Measurements from ENCODE around the gene C12orf60. TPM values are rescaled to one million over a fixed set of nuclear protein-coding genes. Genes with fewer than 3 reads are reported as not detected.

The C12orf60 gene
- total RNA-seq, 4 donors from 2014 or later: 0.77 to 16.5 (median 0.95) TPM

DNA sequence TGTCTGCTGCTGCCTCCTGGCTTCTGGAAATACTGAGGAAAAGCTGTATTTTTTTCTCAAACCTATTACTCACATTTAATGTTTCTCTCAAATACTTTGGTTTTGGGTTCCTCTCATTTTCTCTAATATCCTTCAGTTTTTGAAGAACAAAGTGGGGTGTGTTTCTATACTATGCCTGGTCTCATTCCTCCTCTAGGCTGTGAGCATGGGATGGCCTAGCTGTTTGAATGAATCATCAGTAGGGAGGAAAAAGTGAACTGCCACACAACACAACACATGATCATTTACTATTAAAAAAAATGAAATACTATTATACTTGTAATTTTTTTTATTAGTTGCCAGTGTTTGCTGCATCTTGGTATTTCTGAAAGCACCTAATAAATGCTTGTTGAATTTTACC, 21.8 kb downstream of the C12orf60 start:
- no peak for TF ChIP-seq POLR2A (IDR thresholded peaks at IDR 0.05)
- no peak for TF ChIP-seq CTCF (IDR thresholded peaks at IDR 0.05)
- DNase-seq: no peak
- Histone ChIP-seq H3K9me3 (no peaks in the 10 kb centered on the region), H3K27me3 (no peaks in the 10 kb centered on the region), H3K27ac (no peak overlapping the region), H3K4me3 (no peak overlapping the region), H3K4me1 (no peaks in the 10 kb centered on the region), H3K36me3 (no peaks in the 10 kb centered on the region)
- intact Hi-C loops (cut with DNase I; ENCODE audit: low total_unique reads): no loop called here

DNA sequence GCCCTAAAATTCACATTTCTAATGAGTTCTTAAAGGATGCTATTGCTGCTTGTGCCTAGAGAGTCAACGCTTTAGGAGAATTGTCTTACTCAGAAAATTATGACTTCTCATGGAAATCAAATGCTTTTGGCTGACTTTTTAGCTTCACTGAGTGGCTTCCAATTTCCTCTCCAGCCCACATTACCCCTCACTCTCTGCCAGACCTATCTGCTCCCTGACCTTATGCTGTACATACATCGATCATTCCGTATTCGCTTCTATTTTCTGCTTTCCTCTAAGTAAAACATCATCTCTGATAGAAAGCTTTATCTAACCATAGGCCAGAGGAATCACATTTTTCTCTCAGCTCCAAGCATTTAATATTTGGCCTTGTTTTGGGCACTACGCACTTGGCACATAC, 23.0 kb downstream of the C12orf60 start:
- DNase-seq: no peak
- H3K27ac ChIP-seq: peak overlapping the region; percentile 50 to 57
- TF ChIP-seq CTCF (IDR thresholded peaks at IDR 0.05) (no peak), POLR2A (IDR thresholded peaks at IDR 0.05) (no peak)
- no peaks in the 10 kb centered on the region for H3K9me3 ChIP-seq
- no peaks in the 10 kb centered on the region for H3K36me3 ChIP-seq
- no peaks in the 10 kb centered on the region for H3K4me1 ChIP-seq
- H3K4me3 ChIP-seq: no peak overlapping the region
- intact Hi-C loops (cut with DNase I; ENCODE audit: low total_unique reads): no loop called here
- no peaks in the 10 kb centered on the region for H3K27me3 ChIP-seq

DNA sequence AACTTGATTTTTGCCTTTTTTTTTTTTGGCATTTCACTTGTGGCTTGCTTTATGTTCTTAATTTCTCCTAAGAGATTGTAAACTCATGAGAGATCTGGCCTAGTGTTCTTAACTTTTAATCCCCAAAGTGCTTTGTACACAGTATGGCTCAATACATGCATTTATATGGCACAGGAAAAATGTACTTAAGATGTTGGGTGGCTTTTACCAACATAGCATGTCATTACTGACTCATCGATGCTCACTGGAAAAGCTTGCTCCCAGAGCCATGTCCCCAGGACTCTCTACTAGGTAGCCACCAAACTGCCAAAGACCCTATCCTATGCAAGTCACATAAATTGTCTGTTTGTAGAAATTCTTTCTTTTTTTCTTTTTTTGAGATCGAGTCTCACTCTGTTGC, 23.6 kb downstream of the C12orf60 start:
- Histone ChIP-seq H3K9me3 (no peaks in the 10 kb centered on the region), H3K27ac (peak overlapping the region; percentile 50 to 57)
- intact Hi-C loops (cut with DNase I; ENCODE audit: low total_unique reads): no loop called here

GRCh38 chr12:14828892-14829291, 25.4 kb downstream of the C12orf60 start:
- Histone ChIP-seq H3K27ac (no peak overlapping the region), H3K4me1 (no peaks in the 10 kb centered on the region), H3K36me3 (no peaks in the 10 kb centered on the region), H3K27me3 (no peaks in the 10 kb centered on the region), H3K9me3 (no peaks in the 10 kb centered on the region), H3K4me3 (no peak overlapping the region)
- intact Hi-C loops (cut with DNase I; ENCODE audit: low total_unique reads): no loop called here
- DNase-seq: no peak
- TF ChIP-seq POLR2A (IDR thresholded peaks at IDR 0.05) (no peak), CTCF (IDR thresholded peaks at IDR 0.05) (no peak)

More for the DNA sequence above, 23.6 kb downstream of the C12orf60 start:
- Histone ChIP-seq H3K4me3 (no peak overlapping the region), H3K27me3 (no peaks in the 10 kb centered on the region), H3K36me3 (no peaks in the 10 kb centered on the region), H3K4me1 (no peaks in the 10 kb centered on the region)
- TF ChIP-seq CTCF (IDR thresholded peaks at IDR 0.05) (no peak), POLR2A (IDR thresholded peaks at IDR 0.05) (no peak)
- no peak for DNase-seq

GRCh38 chr12:14833336-14833735, 29.9 kb downstream of the C12orf60 start:
- no peak for TF ChIP-seq POLR2A (IDR thresholded peaks at IDR 0.05)
- TF ChIP-seq CTCF (IDR thresholded peaks at IDR 0.05): no peak
- Histone ChIP-seq H3K27me3 (no peaks in the 10 kb centered on the region), H3K4me3 (no peak overlapping the region), H3K9me3 (no peaks in the 10 kb centered on the region), H3K36me3 (no peaks in the 10 kb centered on the region), H3K4me1 (no peaks in the 10 kb centered on the region), H3K27ac (no peak overlapping the region)
- no peak for DNase-seq
- intact Hi-C loops (cut with DNase I; ENCODE audit: low total_unique reads): no loop called here
